ENCODE results near the gene STAT2. TPM values are rescaled to one million over a fixed set of nuclear protein-coding genes. Genes with fewer than 3 reads are reported as not detected.

Gene STAT2
- polyA plus RNA-seq, 6 donors from 2014 or later = 119 to 150 (median 131) TPM

Other genes starting within 250 kb of the STAT2 start
- gene RPL41, start 243.5 kb downstream of the STAT2 start, polyA plus RNA-seq (ENCODE audit: low read depth in 6 of 6) = 1,000 to 10,000 TPM; 5,503 to 9,903 (median 8,851) TPM
- 1 to 10 TPM; 1.0 to 7.8 (median 3.4) TPM for gene ZC3H10, start 241.8 kb downstream of the STAT2 start, polyA plus RNA-seq (ENCODE audit: low read depth in 6 of 6)
- gene ESYT1, start 231.8 kb downstream of the STAT2 start, polyA plus RNA-seq (ENCODE audit: low read depth in 6 of 6) = 100 to 1,000 TPM; 145 to 293 (median 196) TPM
- 10 to 100 TPM; 14.2 to 35.1 (median 20.2) TPM for gene MYL6B, start 207.5 kb downstream of the STAT2 start, polyA plus RNA-seq (ENCODE audit: low read depth in 6 of 6)
- 1,000 to 10,000 TPM; 1,680 to 2,679 (median 1,914) TPM for gene MYL6, start 201.7 kb downstream of the STAT2 start, polyA plus RNA-seq (ENCODE audit: low read depth in 6 of 6)
- gene SMARCC2, start 170.6 kb downstream of the STAT2 start, polyA plus RNA-seq (ENCODE audit: low read depth in 6 of 6) = 100 to 1,000 TPM in 1 of 6 donors, 10 to 100 TPM in 5; 33.3 to 112 (median 64.8) TPM
- 100 to 1,000 TPM in 5 of 6 donors, 10 to 100 TPM in 1; 95.2 to 136 (median 109) TPM for gene RNF41, start 138.2 kb downstream of the STAT2 start, polyA plus RNA-seq (ENCODE audit: low read depth in 6 of 6)
- gene NABP2, start 135.8 kb downstream of the STAT2 start, polyA plus RNA-seq (ENCODE audit: low read depth in 6 of 6) = 1 to 10 TPM in 5 of 6 donors, under 1 TPM in 1; 0.73 to 5.7 (median 3.9) TPM
- gene SLC39A5, start 130.1 kb downstream of the STAT2 start, polyA plus RNA-seq (ENCODE audit: low read depth in 6 of 6) = not detected
- gene ANKRD52, start 101.7 kb downstream of the STAT2 start, polyA plus RNA-seq (ENCODE audit: low read depth in 6 of 6) = 10 to 100 TPM in 3 of 6 donors, 1 to 10 TPM in 3; 2.3 to 13.2 (median 8.0) TPM
- gene COQ10A, start 93.2 kb downstream of the STAT2 start, polyA plus RNA-seq (ENCODE audit: low read depth in 6 of 6) = 10 to 100 TPM in 5 of 6 donors, 1 to 10 TPM in 1; 9.5 to 16.6 (median 14.2) TPM
- 10 to 100 TPM; 60.8 to 88.7 (median 72.1) TPM for gene CS, start 59.8 kb downstream of the STAT2 start, polyA plus RNA-seq (ENCODE audit: low read depth in 6 of 6)
- 100 to 1,000 TPM; 134 to 210 (median 152) TPM for gene CNPY2, start 44.1 kb downstream of the STAT2 start, polyA plus RNA-seq (ENCODE audit: low read depth in 6 of 6)
- gene PAN2, start 26.1 kb downstream of the STAT2 start, polyA plus RNA-seq (ENCODE audit: low read depth in 6 of 6) = 10 to 100 TPM in 5 of 6 donors, 1 to 10 TPM in 1; 10.0 to 15.3 (median 13.6) TPM
- gene IL23A, start 21.2 kb downstream of the STAT2 start, polyA plus RNA-seq (ENCODE audit: low read depth in 6 of 6) = 10 to 100 TPM in 4 of 6 donors, 1 to 10 TPM in 2; 8.0 to 15.6 (median 12.9) TPM
- gene APOF, start 2.8 kb upstream of the STAT2 start, polyA plus RNA-seq (ENCODE audit: low read depth in 6 of 6) = not detected
- gene TIMELESS, start 89.3 kb upstream of the STAT2 start, polyA plus RNA-seq (ENCODE audit: low read depth in 6 of 6) = 10 to 100 TPM; 16.8 to 30.5 (median 25.8) TPM
- gene MIP, start 94.5 kb upstream of the STAT2 start, polyA plus RNA-seq (ENCODE audit: low read depth in 6 of 6) = not detected
- gene SPRYD4, start 108.5 kb upstream of the STAT2 start, polyA plus RNA-seq (ENCODE audit: low read depth in 6 of 6) = 1 to 10 TPM in 5 of 6 donors, under 1 TPM in 1; 0.59 to 2.6 (median 2.0) TPM
- 1 to 10 TPM in 3 of 6 donors, under 1 TPM in 2, not detected in 1; 0.95 to 1.9 (median 1.6) TPM for gene GLS2, start 128.1 kb upstream of the STAT2 start, polyA plus RNA-seq (ENCODE audit: low read depth in 6 of 6)
- gene RBMS2, start 161.7 kb upstream of the STAT2 start, polyA plus RNA-seq (ENCODE audit: low read depth in 6 of 6) = 1 to 10 TPM in 1 of 6 donors, under 1 TPM in 5; 0.03 to 6.0 (median 0.54) TPM

Measured in naive B cell (primary cell).